ENCODE measurements around the gene PDZRN3. TPM values are rescaled to one million over a fixed set of nuclear protein-coding genes. Genes with fewer than 3 reads are reported as not detected.

Gene PDZRN3
- total and polyA plus RNA-seq, 3 experiments from 2014 or later = not detected

DNA sequence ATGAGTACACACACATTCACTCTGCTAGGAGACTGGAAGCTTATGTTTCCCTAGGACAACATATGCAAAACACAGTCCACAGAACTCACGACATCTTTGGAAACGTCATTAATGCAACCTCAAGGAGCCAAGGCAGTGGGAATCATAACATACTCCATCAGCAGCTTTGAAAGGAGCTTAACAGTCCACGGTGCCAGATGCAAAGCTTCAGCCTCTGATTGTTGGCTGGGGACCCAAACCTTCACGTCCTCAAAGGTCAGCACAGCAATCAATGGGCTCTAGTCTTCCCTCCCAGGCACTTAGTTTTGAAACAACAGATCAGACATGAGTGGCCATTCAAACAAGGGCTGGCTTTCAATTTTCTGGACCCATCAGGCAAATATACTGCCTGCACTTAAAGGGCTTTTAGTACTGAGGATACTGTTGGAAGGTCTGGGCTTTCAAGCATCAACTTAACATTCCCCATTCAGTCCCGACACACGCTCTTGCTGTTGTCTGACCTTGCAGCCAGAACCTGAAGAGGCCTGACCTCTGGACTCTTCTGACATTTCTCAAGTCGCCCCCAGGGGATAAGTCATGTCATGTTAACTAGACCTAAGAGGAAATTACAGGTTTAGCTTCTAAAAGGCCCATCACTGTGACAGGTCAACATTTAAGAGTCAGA is 223.0 kb downstream of the PDZRN3 start:
- Mint-ChIP-seq H3K4me3 (no peak overlapping the region), H3K27me3 (peaks cover 0 to 7% of the 10 kb centered on the region in 2 donors), H3K36me3 (no peaks in the 10 kb centered on the region), H3K4me1 (peaks cover 0 to 4% (median 0%) of the 10 kb centered on the region in 3 donors), H3K9me3 (no peaks in the 10 kb centered on the region), H3K27ac (no peak overlapping the region)
- no peak for DNase-seq
- H3K27ac ChIP-seq (ENCODE audit: low read depth, low read length) = no peak overlapping the region
- no peaks in the 10 kb centered on the region for H3K4me1 ChIP-seq (ENCODE audit: insufficient read depth, low read length)
- H3K9me3 ChIP-seq (ENCODE audit: low read length) = no peaks in the 10 kb centered on the region
- H3K27me3 ChIP-seq (ENCODE audit: insufficient read depth, low read length, poor library complexity, severe bottlenecking) = no peaks in the 10 kb centered on the region
- POLR2A ChIA-PET = no interaction called here
- no peaks in the 10 kb centered on the region for H3K36me3 ChIP-seq (ENCODE audit: insufficient read depth, low read length)
- H3K4me3 ChIP-seq (ENCODE audit: low read length) = no peak overlapping the region
- CTCF ChIA-PET = no interaction called here

DNA sequence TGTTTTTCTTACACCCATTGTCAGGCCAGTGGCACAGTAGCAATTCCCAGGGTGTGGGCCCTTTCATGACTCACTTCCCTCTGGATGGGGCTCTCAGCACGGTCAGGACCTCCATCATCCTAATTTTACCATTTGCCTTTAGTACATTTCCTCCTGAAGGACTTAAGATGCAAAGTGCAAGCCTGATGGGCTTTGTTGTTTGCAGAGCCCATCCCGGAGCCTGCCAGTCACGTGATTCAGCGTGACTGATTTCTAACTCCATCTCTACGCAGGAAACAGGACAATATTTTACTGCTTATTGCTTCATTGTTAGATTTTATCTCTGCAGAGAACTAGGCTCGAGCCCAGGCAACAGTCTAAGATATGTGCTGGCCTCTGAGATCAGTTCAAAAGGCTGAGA is 223.7 kb downstream of the PDZRN3 start:
- peaks cover 0 to 4% (median 0%) of the 10 kb centered on the region in 3 donors for H3K4me1 Mint-ChIP-seq

GRCh38 chr3:73399666-73400253 is 225.0 kb downstream of the PDZRN3 start:
- H3K9me3 Mint-ChIP-seq = no peaks in the 10 kb centered on the region
- H3K36me3 ChIP-seq (ENCODE audit: insufficient read depth, low read length) = no peaks in the 10 kb centered on the region

More for the DNA sequence above, 223.7 kb downstream of the PDZRN3 start:
- Histone ChIP-seq H3K9me3 (ENCODE audit: low read length) (no peaks in the 10 kb centered on the region), H3K4me3 (ENCODE audit: low read length) (no peak overlapping the region), H3K27me3 (ENCODE audit: insufficient read depth, low read length, poor library complexity, severe bottlenecking) (no peaks in the 10 kb centered on the region), H3K36me3 (ENCODE audit: insufficient read depth, low read length) (no peaks in the 10 kb centered on the region), H3K4me1 (ENCODE audit: insufficient read depth, low read length) (no peaks in the 10 kb centered on the region), H3K27ac (ENCODE audit: low read depth, low read length) (no peak overlapping the region)
- peaks cover 0 to 7% of the 10 kb centered on the region in 2 donors for H3K27me3 Mint-ChIP-seq
- H3K9me3 Mint-ChIP-seq = no peaks in the 10 kb centered on the region
- ChIA-PET CTCF (no interaction called here), POLR2A (no interaction called here)
- no peak overlapping the region for H3K4me3 Mint-ChIP-seq
- no peak overlapping the region for H3K27ac Mint-ChIP-seq
- DNase-seq = no peak
- H3K36me3 Mint-ChIP-seq = no peaks in the 10 kb centered on the region

DNA sequence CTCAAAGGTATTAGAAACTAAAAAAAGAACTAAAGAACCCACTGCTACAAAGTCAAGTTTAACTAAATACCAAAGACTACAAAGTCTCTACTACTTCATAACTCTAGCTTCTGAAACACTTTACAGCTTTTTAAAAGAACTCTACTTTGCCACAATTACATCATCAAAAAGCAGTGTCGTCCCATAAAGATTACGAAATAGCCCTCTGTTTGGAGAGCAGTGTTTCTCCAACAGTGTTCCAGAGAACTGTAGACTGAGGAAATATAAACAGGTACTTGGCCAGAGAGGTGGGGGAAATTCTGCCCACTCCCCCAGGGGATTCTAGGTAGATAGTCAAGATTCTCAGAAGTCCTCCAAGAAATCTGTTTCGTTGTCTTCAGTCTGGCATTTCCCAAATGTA is 225.6 kb downstream of the PDZRN3 start:
- no peak overlapping the region for H3K27ac Mint-ChIP-seq
- peaks cover 0 to 4% (median 0%) of the 10 kb centered on the region in 3 donors for H3K4me1 Mint-ChIP-seq
- peaks cover 0 to 4% of the 10 kb centered on the region in 2 donors for H3K27me3 Mint-ChIP-seq
- no peak for DNase-seq
- Histone ChIP-seq H3K4me1 (ENCODE audit: insufficient read depth, low read length) (no peaks in the 10 kb centered on the region), H3K4me3 (ENCODE audit: low read length) (no peak overlapping the region), H3K27me3 (ENCODE audit: insufficient read depth, low read length, poor library complexity, severe bottlenecking) (no peaks in the 10 kb centered on the region), H3K9me3 (ENCODE audit: low read length) (no peaks in the 10 kb centered on the region), H3K36me3 (ENCODE audit: insufficient read depth, low read length) (no peaks in the 10 kb centered on the region), H3K27ac (ENCODE audit: low read depth, low read length) (no peak overlapping the region)
- no peaks in the 10 kb centered on the region for H3K9me3 Mint-ChIP-seq
- H3K36me3 Mint-ChIP-seq = no peaks in the 10 kb centered on the region
- POLR2A ChIA-PET = no interaction called here
- no peak overlapping the region for H3K4me3 Mint-ChIP-seq
- CTCF ChIA-PET = no interaction called here

More at GRCh38 chr3:73399666-73400253, 225.0 kb downstream of the PDZRN3 start:
- Histone ChIP-seq H3K27me3 (ENCODE audit: insufficient read depth, low read length, poor library complexity, severe bottlenecking) (no peaks in the 10 kb centered on the region), H3K4me3 (ENCODE audit: low read length) (no peak overlapping the region), H3K9me3 (ENCODE audit: low read length) (no peaks in the 10 kb centered on the region), H3K27ac (ENCODE audit: low read depth, low read length) (no peak overlapping the region), H3K4me1 (ENCODE audit: insufficient read depth, low read length) (no peaks in the 10 kb centered on the region)
- Mint-ChIP-seq H3K4me3 (no peak overlapping the region), H3K36me3 (no peaks in the 10 kb centered on the region), H3K27me3 (peaks cover 0 to 7% of the 10 kb centered on the region in 2 donors), H3K4me1 (peaks cover 0 to 4% (median 0%) of the 10 kb centered on the region in 3 donors), H3K27ac (no peak overlapping the region)
- ChIA-PET CTCF (no interaction called here), POLR2A (no interaction called here)
- DNase-seq = no peak

DNA sequence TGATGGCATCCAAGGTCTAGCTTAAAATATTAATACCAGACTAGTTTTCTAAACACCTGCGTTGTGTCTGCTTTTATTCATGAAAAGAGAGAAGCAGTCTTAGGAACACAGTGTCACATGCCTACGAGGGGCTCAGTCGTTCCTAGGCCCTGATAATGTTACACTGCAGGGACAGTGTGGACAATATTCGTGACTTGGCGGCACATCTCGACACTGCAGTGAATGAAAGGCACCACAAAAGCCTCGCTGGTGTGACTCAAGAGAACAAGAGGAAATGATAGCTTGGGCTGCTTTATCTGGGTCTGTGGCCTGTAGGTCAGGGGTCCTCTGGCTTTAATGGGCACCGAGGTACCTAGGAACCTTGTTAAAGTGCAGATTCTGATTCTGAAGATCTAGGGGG is 226.7 kb downstream of the PDZRN3 start:
- no peaks in the 10 kb centered on the region for H3K36me3 ChIP-seq (ENCODE audit: insufficient read depth, low read length)

DNA sequence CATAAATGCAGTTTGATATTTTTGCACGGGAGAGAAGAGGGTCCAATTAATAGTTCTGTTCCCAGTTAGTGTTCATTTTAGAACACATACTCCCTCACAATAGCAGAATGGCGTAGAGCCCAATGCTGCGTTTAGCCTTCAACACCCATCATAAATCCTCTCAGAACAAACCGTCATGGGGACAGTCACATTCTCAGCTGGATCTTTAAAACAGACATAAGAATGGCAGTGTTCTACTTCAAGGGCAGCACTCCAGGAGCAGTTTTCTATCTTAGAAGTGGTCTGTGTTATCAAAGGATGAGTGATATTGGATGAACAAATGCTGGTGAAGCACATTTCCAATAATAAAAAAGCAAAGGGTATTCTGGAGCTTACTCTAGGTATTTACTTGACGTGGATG is 230.5 kb downstream of the PDZRN3 start:
- CTCF ChIA-PET = no interaction called here

More for the DNA sequence above, 226.7 kb downstream of the PDZRN3 start:
- ChIA-PET POLR2A (no interaction called here), CTCF (no interaction called here)
- no peaks in the 10 kb centered on the region for H3K9me3 ChIP-seq (ENCODE audit: low read length)
- peaks cover 0 to 4% of the 10 kb centered on the region in 2 donors for H3K27me3 Mint-ChIP-seq
- no peak overlapping the region for H3K4me3 Mint-ChIP-seq
- H3K9me3 Mint-ChIP-seq = no peaks in the 10 kb centered on the region
- no peaks in the 10 kb centered on the region for H3K27me3 ChIP-seq (ENCODE audit: insufficient read depth, low read length, poor library complexity, severe bottlenecking)
- no peak overlapping the region for H3K27ac Mint-ChIP-seq
- H3K4me3 ChIP-seq (ENCODE audit: low read length) = no peak overlapping the region
- no peaks in the 10 kb centered on the region for H3K36me3 Mint-ChIP-seq
- H3K27ac ChIP-seq (ENCODE audit: low read depth, low read length) = no peak overlapping the region
- no peak for DNase-seq
- H3K4me1 Mint-ChIP-seq = peaks cover 0 to 4% (median 0%) of the 10 kb centered on the region in 3 donors
- H3K4me1 ChIP-seq (ENCODE audit: insufficient read depth, low read length) = no peaks in the 10 kb centered on the region

DNA sequence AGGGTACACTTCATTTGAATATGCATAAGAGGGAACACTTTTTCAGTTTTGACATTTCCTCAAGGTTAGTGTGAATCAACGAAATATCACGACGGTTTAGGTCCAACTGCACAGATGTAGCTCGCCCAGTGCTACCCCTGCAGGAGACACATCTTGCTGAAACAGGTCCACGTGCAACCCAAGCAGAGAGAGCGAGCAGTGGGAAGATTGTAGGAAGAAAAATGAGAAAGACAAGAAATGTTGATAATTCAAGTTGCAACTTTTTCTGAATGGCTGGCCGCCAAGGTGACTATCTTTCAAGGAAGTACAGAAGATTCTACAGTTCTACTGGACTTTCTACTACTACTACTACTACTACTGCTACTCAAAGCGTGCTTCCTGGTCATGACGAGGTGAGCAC is 231.7 kb downstream of the PDZRN3 start:
- H3K27me3 ChIP-seq (ENCODE audit: insufficient read depth, low read length, poor library complexity, severe bottlenecking) = no peaks in the 10 kb centered on the region
- peaks cover 0 to 2% (median 0%) of the 10 kb centered on the region in 5 donors for H3K9me3 Mint-ChIP-seq
- H3K27ac ChIP-seq (ENCODE audit: low read depth, low read length) = no peak overlapping the region
- H3K4me3 Mint-ChIP-seq = no peak overlapping the region
- H3K4me1 ChIP-seq (ENCODE audit: insufficient read depth, low read length) = no peaks in the 10 kb centered on the region
- no peaks in the 10 kb centered on the region for H3K36me3 ChIP-seq (ENCODE audit: insufficient read depth, low read length)
- no peaks in the 10 kb centered on the region for H3K9me3 ChIP-seq (ENCODE audit: low read length)
- H3K4me3 ChIP-seq (ENCODE audit: low read length) = no peak overlapping the region
- no peaks in the 10 kb centered on the region for H3K36me3 Mint-ChIP-seq
- no peak overlapping the region for H3K27ac Mint-ChIP-seq
- ChIA-PET CTCF (no interaction called here), POLR2A (no interaction called here)
- DNase-seq = no peak
- no peaks in the 10 kb centered on the region for H3K4me1 Mint-ChIP-seq
- H3K27me3 Mint-ChIP-seq = peaks cover 0 to 3% of the 10 kb centered on the region in 2 donors

More for the DNA sequence above, 230.5 kb downstream of the PDZRN3 start:
- Mint-ChIP-seq H3K27me3 (peaks cover 0 to 6% of the 10 kb centered on the region in 2 donors), H3K27ac (no peak overlapping the region), H3K36me3 (no peaks in the 10 kb centered on the region), H3K9me3 (no peaks in the 10 kb centered on the region), H3K4me1 (no peaks in the 10 kb centered on the region), H3K4me3 (no peak overlapping the region)
- POLR2A ChIA-PET = no interaction called here
- Histone ChIP-seq H3K27ac (ENCODE audit: low read depth, low read length) (no peak overlapping the region), H3K4me1 (ENCODE audit: insufficient read depth, low read length) (no peaks in the 10 kb centered on the region), H3K9me3 (ENCODE audit: low read length) (no peaks in the 10 kb centered on the region), H3K27me3 (ENCODE audit: insufficient read depth, low read length, poor library complexity, severe bottlenecking) (no peaks in the 10 kb centered on the region), H3K36me3 (ENCODE audit: insufficient read depth, low read length) (no peaks in the 10 kb centered on the region), H3K4me3 (ENCODE audit: low read length) (no peak overlapping the region)
- no peak for DNase-seq

DNA sequence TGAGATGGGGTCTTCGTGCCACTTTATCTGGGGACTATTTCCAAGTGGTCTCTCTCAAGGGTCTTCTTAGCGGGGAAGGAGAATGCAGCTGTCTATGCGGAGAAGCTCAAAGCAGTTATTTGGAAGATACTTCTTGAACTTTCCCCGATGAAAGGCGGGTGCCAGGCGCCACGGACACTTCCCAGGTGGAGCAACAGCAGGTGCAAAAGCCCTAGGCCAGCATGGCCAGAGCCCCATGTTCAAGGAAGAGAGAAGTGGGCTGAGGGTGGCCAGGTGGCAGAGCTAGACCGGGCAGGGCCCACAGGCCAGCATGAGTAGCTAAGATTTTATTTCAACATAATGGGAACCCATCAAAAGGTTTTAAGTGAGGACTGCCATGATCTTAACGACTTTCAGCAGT is 232.8 kb downstream of the PDZRN3 start:
- Mint-ChIP-seq H3K4me1 (no peaks in the 10 kb centered on the region), H3K9me3 (peaks cover 0 to 2% (median 0%) of the 10 kb centered on the region in 5 donors), H3K27ac (no peak overlapping the region), H3K36me3 (no peaks in the 10 kb centered on the region), H3K27me3 (peaks cover 0 to 4% of the 10 kb centered on the region in 2 donors), H3K4me3 (no peak overlapping the region)
- Histone ChIP-seq H3K4me3 (ENCODE audit: low read length) (no peak overlapping the region), H3K27ac (ENCODE audit: low read depth, low read length) (no peak overlapping the region), H3K9me3 (ENCODE audit: low read length) (no peaks in the 10 kb centered on the region), H3K4me1 (ENCODE audit: insufficient read depth, low read length) (no peaks in the 10 kb centered on the region), H3K36me3 (ENCODE audit: insufficient read depth, low read length) (no peaks in the 10 kb centered on the region), H3K27me3 (ENCODE audit: insufficient read depth, low read length, poor library complexity, severe bottlenecking) (no peaks in the 10 kb centered on the region)
- no peak for DNase-seq
- ChIA-PET CTCF (no interaction called here), POLR2A (no interaction called here)

Measured in CD8-positive, alpha-beta memory T cell (primary cell).